Measurements from ENCODE around the gene CHST13.

Gene CHST13

GRCh38 chr3:126523745-126524428, at the start of gene CHST13:
Gene CHST13, plus strand, starts transcription at chr3:126524155. Its CDS starts 178 bp downstream, at chr3:126524333.
- H3K4me3 ChIP-seq (ENCODE audit: low read length) = no peak within 1 kb of the TSS
- TF ChIP-seq ZNF274 (IDR thresholded peaks at IDR 0.05; ENCODE audit: low read depth, low read length) = no peak

GRCh38 chr3:126474498-126475412, 49.2 kb upstream of the CHST13 start:
- peak overlapping the region; percentile 79 for H3K4me3 ChIP-seq (ENCODE audit: low read length)
- no peak for TF ChIP-seq ZNF274 (IDR thresholded peaks at IDR 0.05; ENCODE audit: low read depth, low read length)

GRCh38 chr3:126475413-126476114, 48.4 kb upstream of the CHST13 start, which contains the start of gene ZXDC:
Gene ZXDC, minus strand, starts transcription at chr3:126475891. Its CDS starts 26 bp downstream, at chr3:126475865.
- H3K4me3 ChIP-seq (ENCODE audit: low read length) = peak within 1 kb of the TSS; percentile 80
- no peak for TF ChIP-seq ZNF274 (IDR thresholded peaks at IDR 0.05; ENCODE audit: low read depth, low read length)

GRCh38 chr3:126476166-126477060, 47.5 kb upstream of the CHST13 start:
- no peak for TF ChIP-seq ZNF274 (IDR thresholded peaks at IDR 0.05; ENCODE audit: low read depth, low read length)
- peak overlapping the region; percentile 80; the same call in 1 of the 2 replicates for H3K4me3 ChIP-seq (ENCODE audit: low read length)

- no peak for TF ChIP-seq ZNF274 (IDR thresholded peaks at IDR 0.05; ENCODE audit: low read depth, low read length)
- no peak overlapping the region for H3K4me3 ChIP-seq (ENCODE audit: low read length)
Measured at GRCh38 chr3:126477061-126477380, 46.9 kb upstream of the CHST13 start.

DNA sequence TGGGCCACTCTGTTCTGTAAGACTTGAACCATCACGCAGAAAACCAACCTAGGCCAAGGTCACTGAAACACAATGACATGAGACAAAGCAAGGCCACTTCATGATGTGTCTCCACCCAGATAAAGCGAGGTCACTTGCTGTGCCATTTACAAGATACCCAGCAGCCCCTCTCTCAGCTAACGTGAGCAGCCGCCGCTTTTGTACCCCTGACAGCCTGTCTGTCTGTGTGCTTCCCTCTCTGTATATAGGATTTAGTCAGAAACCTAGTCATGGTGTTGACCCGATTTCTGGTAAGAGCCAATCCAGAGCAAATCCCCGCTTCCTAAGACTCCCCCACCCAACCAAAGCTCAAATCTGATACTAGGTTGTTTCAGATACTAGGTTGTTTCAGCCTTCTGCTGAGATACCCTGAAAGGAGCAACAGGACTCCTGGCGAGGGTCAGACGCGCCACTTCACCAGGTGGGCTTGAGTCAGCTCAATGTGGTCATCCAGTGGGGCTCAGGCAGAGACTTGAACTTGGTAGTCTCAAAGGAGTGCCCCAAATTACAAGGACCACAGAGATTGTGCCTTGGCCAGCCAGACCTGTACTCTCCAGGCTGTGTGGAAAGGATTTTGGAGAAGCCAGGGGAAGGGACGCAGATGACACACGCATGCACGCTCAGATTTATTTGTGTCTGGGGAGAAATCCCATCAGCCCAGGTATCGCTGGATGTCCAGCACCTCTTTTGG, 45.2 kb upstream of the CHST13 start:
- no peak overlapping the region for H3K4me3 ChIP-seq (ENCODE audit: low read length)
- TF ChIP-seq ZNF274 (IDR thresholded peaks at IDR 0.05; ENCODE audit: low read depth, low read length) = no peak

- no peak for TF ChIP-seq ZNF274 (IDR thresholded peaks at IDR 0.05; ENCODE audit: low read depth, low read length)
- H3K4me3 ChIP-seq (ENCODE audit: low read length) = no peak overlapping the region
Measured at GRCh38 chr3:126479642-126480041, 44.3 kb upstream of the CHST13 start.

- no peak for TF ChIP-seq ZNF274 (IDR thresholded peaks at IDR 0.05; ENCODE audit: low read depth, low read length)
- no peak overlapping the region for H3K4me3 ChIP-seq (ENCODE audit: low read length)
Measured at GRCh38 chr3:126480206-126480605, 43.7 kb upstream of the CHST13 start.

- no peak for TF ChIP-seq ZNF274 (IDR thresholded peaks at IDR 0.05; ENCODE audit: low read depth, low read length)
- no peak overlapping the region for H3K4me3 ChIP-seq (ENCODE audit: low read length)
Measured at GRCh38 chr3:126480861-126481260, 43.1 kb upstream of the CHST13 start.

GRCh38 chr3:126481808-126482502, 42.0 kb upstream of the CHST13 start:
- TF ChIP-seq ZNF274 (IDR thresholded peaks at IDR 0.05; ENCODE audit: low read depth, low read length) = no peak

GRCh38 chr3:126482503-126483255, 41.3 kb upstream of the CHST13 start:
- H3K4me3 ChIP-seq (ENCODE audit: low read length) = no peak overlapping the region
- no peak for TF ChIP-seq ZNF274 (IDR thresholded peaks at IDR 0.05; ENCODE audit: low read depth, low read length)

More at GRCh38 chr3:126481808-126482502, 42.0 kb upstream of the CHST13 start:
- no peak overlapping the region for H3K4me3 ChIP-seq (ENCODE audit: low read length)

Data from GM08714 (cell line).